ENCODE results near the gene SERPINA1. TPM values are rescaled to one million over a fixed set of nuclear protein-coding genes. Genes with fewer than 3 reads are reported as not detected.

SERPINA1 gene
- total RNA-seq, 1 experiment from 2014 or later: 5.1 TPM

GRCh38 chr14:94376108-94376975, 12.1 kb downstream of the SERPINA1 start (continued):
- no peak for TF ChIP-seq ARID4B (CRISPR knock-in tag; IDR thresholded peaks at IDR 0.05; ENCODE audit: borderline replicate concordance)
- no peak for TF ChIP-seq FOXK1 (CRISPR knock-in tag; IDR thresholded peaks at IDR 0.05)

- ChIA-PET POLR2A (no interaction called here), CTCF (interaction anchor here (1.0 to 3.1 kb wide), 3 partner anchors 19 to 239 kb away, joined by 4 to 15 read pairs (median 8); no protein-coding TSS in a partner anchor)
- Mint-ChIP-seq H3K36me3 (no peaks in the 10 kb centered on the region), H3K4me1 (peaks cover 23% of the 10 kb centered on the region), H3K27ac (no peak overlapping the region), H3K4me3 (no peak overlapping the region), H3K27me3 (ENCODE audit: low read depth) (0 out of 2 replicates have a peak, but pooled peaks cover 3% of the 10 kb centered on the region), H3K9me3 (no peaks in the 10 kb centered on the region)
- DNase-seq (ENCODE audit: low spot score) (no peak), ATAC-seq (no peak; the same call in 1 of the 2 replicates)
- TF ChIP-seq CREB1 (CRISPR knock-in tag; IDR thresholded peaks at IDR 0.05) (no peak), PREB (CRISPR knock-in tag; IDR thresholded peaks at IDR 0.05; ENCODE audit: borderline replicate concordance) (no peak), FOXJ3 (CRISPR knock-in tag; IDR thresholded peaks at IDR 0.05; ENCODE audit: borderline replicate concordance) (no peak), SP1 (CRISPR knock-in tag; conservative IDR thresholded peaks at IDR 0.05) (no peak), AFF4 (CRISPR knock-in tag; IDR thresholded peaks at IDR 0.05; ENCODE audit: borderline replicate concordance) (no peak), IRF2 (CRISPR knock-in tag; IDR thresholded peaks at IDR 0.05; ENCODE audit: borderline replicate concordance, low read depth) (no peak), ZNF317 (CRISPR knock-in tag; IDR thresholded peaks at IDR 0.05; ENCODE audit: borderline replicate concordance, low read depth) (no peak), ZBTB21 (CRISPR knock-in tag; IDR thresholded peaks at IDR 0.05; ENCODE audit: borderline replicate concordance) (no peak), ZSCAN18 (CRISPR knock-in tag; IDR thresholded peaks at IDR 0.05) (no peak), MYBL2 (CRISPR knock-in tag; IDR thresholded peaks at IDR 0.05) (no peak), ZNF423 (CRISPR knock-in tag; IDR thresholded peaks at IDR 0.05) (no peak), NFATC4 (CRISPR knock-in tag; IDR thresholded peaks at IDR 0.05) (no peak)
These were observed 12.8 kb downstream of the SERPINA1 start for GRCh38 chr14:94375552-94376107.
